Skin of body (tissue), 2 donors: ENCODE measurements around the gene DUT. TPM values are rescaled to one million over a fixed set of nuclear protein-coding genes. Genes with fewer than 3 reads are reported as not detected.
"Not testable (repeated sequence)": the region's sequence is repeated elsewhere in the genome, so short reads cannot be mapped to it uniquely, and the experiment has no call there.

Experiments used
- DNase-seq: peaks from one replicate; lab custom pipeline; 2025; lab: John Stamatoyannopoulos, UW
- total RNA-seq: library from RNA; depleted of rRNA; stranded (reverse); fragments of >200 nt; gene quantifications from one replicate; pipeline ENCODE4 v1.2.3, GENCODE V29; 2014

DUT gene
- 50.4 TPM for total RNA-seq

DNA sequence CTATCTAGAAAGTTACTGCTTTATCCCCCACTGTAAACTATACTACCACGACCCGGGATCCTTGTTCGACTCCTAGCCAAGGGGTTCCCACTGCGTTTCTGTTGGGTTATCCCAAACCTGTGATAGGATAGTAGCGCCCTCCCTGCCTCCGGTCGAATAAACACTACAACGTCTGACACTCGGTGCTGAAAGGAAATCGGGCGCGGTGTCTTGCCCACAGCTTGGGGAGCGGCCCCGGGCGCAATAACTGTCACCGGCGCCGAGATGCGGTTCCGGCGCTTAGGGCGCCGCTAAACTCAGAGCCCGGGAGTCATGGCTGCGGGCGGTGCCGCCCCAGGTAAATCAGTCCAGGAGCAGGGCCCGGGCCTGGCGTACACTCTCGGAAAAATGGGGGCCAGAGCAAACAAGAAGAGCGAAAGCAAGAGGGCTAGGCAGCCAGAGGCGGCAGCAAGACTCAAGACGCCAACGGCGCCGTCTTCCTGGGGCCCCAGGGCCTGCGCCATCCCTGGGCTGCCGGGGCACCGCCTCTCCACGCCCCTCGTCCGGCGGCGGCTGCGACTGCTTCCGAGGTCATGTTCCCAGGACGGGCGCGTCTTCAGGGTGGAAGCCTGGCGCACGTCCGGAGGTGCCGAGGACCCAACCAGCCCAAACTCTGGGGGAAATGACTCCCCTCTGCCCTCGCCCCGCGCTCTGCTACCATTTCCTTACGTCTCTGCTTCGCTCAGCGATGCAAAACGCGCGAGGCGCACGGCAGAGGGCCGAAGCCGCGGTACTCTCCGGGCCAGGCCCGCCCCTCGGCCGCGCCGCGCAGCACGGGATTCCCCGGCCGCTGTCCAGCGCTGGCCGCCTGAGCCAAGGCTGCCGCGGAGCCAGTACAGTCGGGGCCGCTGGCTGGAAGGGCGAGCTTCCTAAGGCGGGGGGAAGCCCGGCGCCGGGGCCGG is at the start of gene DUT:
Gene DUT (plus strand): TSS at position 575 of the 941 bp plus-strand sequence. CDS start 87 bp downstream, at position 662.
- peak; percentile 85 for DNase-seq

DNA sequence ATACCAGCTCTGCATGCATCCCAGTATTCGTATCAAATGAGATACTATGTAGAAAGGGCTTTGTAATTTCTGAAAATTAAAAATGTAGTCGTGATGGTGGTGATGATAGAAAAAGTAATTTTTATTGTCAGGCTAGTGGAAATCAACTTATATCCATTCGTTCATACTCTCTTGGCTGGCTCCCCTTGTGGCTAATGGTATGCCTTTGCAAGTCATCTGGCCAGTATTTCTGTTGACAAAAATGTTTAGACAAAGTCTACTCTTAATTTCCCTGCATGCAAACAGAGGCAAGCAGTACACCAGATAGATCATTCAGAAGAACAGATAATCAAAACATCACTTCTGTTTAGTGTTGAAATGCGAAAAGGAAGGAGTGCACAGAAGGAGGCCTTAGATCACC is 49.6 kb upstream of the DUT start:
- DNase-seq = no peak

DNA sequence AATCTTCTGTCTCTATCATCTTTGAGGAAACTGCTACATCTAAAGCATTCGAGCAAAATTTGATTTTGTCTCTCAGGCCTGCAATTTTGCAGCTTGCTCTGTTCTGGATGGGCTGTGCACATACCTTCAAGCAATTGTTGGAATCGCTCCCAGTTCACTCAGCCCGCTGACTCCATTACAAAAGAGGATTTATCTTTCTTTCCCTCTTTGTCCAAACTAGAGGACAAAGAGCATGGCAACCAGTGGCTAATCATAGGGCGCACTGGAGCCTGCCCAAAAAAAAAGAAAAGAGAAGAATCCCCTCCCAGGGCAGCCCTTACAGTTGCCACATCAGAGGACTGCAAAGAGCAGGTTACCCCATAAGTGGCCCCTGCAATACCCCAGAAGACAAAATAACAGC is 49.0 kb upstream of the DUT start:
- DNase-seq = no peak

DNA sequence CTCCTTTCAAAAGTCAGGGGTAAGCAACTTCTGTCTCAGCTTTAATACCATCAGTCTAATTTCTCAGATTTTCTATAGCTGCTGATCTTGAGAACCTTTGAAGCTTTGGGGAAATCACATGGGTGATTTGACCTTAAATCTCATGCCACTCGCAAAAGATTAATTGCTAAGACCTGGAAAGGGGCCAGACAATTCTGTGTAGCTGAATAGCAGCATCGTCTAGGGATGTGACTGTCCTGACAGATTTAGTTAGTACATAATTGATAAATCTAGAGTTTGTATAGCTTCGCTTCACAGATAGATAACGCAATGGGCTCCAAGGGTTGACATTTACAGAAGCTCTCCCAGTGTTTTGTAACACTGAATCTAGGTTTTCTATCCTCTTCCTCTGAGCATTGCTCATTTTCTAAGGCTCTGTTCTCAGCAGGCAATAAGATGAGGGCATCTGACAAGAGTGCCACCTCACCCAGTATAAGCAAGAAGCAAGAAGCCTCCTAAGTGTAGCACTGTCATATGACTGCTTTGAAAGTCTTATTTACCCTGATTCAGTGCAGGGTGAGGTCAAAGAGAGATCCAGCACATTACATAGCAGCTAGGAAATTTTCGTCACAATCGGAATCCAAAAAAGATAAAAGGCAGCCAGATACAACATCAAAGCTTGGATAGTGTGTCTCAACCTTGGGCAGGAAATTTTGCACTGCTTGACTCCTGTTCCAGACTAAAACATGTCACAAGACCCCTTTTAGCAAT is 47.7 kb upstream of the DUT start:
- DNase-seq = no peak

DNA sequence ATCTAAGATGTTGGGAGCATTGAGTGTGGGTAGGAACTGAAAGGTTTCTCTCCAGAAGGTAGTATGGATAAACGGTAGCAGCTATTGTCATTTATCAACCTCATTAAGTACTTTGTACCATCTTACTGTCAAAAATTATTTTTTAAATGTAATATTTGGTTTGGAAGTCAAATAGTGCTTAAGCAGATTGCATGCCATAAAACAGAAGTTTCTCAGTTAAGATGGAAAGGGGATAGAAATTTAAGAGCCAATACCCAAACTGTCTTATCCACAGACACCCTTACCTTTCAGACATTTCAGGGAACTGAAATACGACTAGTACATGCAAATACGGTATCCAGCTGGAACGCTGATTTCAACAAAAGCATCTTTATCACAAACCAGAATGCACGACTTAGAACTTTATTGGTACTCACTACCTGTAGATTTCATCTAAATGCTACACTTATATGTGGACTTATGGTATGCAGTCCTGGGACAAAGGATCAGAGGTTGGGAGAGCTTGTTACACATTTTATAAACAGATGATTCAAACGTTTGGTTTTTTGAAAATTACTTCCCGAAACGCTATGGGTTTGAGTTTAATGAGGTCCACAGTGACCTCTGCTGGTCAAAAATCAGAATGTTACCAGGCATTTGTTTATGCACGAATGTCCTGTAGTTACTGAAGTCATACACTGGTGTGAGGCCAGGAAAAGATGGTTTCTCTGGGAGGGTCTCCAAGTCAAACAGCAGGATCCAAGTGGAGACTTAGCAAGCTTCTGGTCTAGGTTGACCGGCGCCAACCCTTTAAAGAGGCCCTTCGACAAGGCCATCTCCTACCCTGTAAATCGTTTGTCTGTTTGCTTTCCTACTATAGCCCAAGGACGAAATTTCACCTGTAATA is 45.7 kb upstream of the DUT start:
- DNase-seq = peak; percentile 73

DNA sequence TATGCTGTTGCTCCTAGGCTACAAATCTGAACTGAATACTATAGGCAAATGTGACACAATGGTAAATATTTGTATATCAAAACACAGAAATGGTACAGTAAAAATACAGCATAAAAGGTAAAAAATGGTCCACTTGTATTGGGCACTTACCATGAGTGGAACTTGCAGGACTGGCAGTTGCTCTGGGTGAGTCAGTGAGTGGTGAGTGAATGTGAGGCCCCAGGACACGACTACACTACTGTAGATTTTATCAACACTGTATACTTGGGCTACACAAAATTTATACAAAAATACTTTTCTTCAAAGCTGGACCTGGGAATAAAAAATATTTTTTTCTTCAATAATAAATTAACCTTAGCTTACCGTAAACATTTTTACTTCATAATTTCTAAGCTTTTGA is 41.6 kb upstream of the DUT start:
- no peak for DNase-seq

DNA sequence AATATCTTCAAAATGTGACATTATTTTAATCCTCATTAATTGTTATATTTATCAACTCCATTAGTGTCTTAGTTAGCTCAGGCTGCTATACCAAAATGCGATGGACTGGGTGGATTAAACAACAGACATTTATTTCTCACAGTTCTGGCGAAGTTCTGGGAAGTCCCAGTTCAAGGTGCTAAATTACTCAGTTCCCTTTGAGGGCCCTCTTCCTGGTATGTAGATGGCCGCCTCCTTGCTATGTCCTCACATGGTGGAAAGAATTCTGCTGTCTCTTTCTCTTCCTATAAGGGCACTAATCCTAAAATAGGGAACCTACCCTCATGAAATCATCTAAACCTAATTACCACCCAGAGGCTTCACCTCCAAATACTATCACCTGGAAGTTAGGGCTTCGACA is 38.8 kb upstream of the DUT start:
- no peak for DNase-seq

DNA sequence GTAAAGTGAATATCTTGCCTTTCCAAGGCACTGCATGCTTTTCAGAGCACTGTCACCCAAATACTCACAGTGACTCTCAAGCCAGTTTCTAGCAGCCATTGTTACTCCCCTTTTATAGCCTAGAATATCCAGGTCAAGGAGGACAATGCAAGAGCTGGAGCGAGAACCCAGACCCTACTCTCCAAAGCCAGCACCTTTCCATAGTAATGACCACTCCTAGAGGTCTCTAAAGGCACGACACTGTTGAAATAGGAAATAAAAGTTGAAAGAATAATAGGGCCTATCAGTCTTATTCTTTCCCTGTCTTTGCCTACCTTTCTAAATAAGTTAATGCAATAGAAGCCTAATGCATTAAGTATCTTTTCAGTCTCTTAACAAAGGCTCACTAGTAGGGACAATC is 33.6 kb upstream of the DUT start:
- no peak for DNase-seq

DNA sequence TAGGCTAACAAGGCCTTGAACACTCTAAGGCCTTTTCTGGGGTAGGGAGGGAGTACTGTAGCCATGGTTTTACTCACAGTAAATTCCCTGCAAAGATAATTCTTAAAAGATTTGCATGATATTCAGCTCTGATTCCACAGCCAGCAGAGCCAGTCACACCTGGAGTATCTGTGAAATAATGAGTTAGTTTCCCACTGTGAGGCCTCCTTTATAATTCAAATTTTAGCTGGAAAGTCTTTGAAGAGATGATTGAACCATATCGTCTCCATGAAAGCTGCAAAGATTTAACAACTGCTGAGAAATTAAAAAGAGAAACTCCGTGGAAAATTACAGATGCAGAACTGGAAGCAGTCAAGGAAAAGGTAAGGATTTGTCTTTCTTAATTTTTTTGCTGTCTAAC is 32.3 kb upstream of the DUT start:
- DNase-seq = no peak

DNA sequence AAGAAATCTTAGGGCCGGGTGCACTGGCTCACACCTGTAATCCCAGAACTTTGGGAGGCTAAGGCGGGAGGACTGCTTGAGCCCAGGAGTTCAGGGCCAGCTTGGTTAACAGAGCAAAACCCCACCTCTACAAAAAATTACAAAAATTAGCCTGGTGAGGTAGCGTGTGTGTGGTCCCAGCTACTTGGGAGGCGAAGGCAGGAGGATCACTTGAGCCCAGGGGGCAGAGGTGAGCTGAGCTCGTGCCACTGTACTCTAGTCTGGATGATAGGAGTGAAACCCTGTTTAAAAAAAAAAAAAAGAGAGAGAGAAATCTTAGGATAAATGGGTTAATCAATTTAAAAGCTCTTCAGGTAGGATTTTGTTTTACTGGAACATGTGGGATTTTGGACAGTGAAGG is 31.2 kb upstream of the DUT start:
- no peak for DNase-seq

DNA sequence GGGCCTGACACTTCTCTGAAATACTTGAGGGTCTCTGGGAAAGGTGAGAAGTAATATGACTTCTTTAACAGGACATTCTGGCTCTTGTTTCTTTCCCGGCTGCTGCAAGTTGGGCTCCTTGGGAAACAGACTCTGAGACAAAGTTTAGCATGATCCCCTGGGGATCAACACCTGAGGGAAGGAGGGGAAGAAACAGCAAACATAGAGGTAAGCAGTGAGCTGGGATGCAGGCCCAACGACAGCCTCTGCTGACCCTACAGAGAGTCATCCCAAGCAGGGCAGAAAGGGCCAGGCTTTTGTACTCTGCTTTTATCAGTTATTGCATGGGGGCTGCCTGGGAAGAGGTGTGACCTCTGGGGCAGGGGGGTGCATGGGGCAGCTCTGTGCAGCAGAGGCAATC is 26.8 kb upstream of the DUT start:
- DNase-seq = no peak

DNA sequence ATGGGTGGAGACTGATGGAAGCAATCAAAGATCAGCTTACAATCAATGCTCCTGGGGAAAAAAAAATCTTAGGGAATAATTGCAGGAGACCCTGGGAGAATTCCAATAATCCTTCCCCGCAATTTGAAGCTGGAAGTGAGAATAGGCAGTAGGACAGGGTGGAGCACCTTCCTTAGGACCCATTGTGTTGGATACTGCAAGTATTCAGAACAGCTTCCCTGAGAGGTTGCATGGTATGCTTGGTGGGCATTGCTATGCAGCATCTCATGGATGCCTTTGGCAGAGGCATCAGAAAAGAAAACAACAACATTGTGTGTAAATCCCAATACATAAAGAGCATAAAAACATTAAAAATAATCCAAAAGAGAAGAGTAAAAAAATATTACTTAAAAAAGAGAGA is 24.6 kb upstream of the DUT start:
- no peak for DNase-seq

DNA sequence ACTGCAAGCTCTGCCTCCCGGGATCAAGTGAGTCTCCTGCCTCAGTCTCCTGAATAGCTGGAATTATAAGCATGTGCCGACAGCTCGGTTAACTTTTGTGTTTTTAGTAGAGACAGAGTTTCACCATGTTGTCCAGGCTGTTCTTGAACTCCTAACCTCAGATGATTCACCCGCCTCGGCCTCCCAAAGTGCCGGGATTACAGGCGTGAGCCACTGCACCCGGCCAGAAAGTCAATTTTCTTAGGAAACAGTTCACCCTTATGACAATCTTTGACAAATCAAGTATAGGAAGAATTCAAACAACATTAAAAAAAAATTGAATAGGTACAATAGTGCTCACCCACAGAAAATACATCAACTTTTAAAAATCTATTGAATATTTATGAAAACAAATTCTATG is 23.6 kb upstream of the DUT start:
- DNase-seq = no peak

DNA sequence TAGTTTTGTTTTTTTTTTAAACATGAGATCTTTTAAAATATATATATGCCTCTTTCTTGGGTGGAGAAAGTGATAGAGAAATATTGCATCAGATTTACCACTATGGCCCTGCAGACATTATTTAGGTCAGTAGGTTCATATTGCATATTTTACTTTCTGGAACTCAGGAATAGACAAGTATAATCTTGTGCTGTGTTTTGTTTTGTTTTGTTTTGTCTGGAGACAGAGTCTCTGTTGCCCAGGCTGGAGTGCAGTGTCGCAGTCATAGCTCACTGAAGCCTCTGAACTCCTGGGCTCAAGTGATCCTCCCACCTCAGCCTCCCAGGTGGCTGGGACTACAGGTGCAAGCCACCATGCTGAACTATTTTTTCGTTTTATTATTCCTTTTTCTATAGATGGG is 21.5 kb upstream of the DUT start:
- DNase-seq = no peak

DNA sequence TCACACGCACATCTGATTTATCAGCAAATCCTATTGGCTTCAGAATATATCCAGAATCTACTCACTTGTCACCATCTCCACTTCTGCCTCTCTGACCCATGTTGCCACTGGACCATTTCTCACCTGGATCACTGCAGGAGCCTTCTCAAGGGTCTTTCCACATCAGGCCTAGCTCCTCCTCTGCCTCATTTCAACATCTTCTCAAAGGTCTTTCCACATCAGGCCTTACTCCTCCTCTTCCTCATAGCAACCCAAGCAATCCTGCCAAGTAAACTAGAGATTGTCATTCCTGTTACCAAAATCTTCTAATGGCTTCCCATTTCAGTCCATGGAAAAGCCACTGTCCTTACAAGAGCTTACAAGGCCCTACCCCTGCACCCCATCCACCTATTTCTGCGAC is 18.0 kb upstream of the DUT start:
- no peak for DNase-seq

DNA sequence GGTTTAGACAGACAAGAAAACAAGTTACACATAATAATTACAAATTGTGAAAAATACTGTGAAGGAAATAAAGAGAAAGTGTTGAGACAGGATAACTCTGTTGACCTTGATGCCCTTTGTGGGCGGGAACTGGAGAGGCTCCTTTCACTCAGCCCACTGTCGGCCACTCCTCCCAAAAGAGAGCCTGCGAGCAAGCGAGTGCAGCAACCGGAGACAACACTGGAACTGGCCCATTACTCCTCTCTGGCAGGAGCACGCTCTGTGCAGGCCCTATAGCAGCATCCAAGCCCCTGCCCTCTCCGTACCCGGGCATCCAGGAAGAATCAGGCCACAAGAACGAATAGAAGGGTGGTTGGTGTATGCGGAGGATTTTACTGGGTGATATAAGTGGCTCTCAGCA is 16.2 kb upstream of the DUT start:
- DNase-seq = no peak

DNA sequence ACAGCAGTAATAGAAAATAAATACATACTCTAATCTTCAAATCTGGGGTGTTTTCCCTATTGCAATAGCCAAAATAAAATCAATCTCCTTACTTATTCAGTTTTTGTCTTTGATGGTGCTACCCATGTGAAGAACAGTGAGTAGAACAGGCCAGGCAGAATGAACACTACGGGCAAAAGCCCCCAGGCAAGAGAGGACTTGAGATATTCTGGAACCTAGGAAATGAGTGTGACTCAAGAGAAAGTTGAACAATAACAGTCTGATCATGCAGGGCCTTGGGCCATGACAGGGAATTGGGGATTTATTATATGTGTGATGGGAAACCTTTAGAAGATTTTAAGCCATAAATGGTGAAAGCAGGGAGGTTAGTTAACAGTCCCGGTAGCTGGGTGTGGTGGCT is 14.0 kb upstream of the DUT start:
- DNase-seq = no peak

DNA sequence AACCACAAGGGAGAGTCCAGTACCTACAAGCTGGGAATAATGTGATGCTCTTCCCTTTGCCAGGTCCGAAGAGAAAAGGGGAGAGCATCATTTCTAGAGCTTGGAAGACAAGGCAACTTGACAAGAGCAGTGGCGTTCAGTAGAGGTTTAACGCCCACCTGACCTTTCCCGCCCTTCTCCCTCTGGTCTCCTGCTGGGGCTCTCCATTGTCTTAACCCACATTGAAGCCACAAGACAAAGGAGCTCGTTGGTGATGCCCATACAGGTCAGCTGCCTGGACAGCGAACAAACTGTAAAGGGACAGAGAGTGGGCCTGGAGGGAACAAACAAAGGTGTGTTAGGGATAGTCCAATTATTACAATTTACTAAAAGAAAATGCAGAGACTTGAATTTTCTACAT is 13.1 kb upstream of the DUT start:
- no peak for DNase-seq

DNA sequence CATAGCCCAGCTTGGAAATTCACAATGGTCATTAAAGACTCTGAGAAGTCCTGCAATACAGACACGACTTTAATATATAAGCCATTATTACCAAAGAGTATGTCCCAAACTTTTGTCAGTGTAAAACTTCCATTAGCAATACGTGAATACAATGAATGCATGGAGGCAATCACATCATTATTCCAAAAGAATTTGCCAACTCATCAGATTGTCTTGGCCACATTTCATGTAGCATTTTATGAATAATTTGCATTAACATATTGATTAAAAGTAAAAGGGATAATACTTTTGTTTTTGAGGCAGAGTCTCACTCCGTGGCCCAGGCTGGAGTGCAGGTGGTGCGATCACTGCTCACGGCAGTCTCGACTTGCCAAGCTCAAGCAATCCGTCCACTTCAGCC is 7.9 kb upstream of the DUT start:
- DNase-seq = no peak

DNA sequence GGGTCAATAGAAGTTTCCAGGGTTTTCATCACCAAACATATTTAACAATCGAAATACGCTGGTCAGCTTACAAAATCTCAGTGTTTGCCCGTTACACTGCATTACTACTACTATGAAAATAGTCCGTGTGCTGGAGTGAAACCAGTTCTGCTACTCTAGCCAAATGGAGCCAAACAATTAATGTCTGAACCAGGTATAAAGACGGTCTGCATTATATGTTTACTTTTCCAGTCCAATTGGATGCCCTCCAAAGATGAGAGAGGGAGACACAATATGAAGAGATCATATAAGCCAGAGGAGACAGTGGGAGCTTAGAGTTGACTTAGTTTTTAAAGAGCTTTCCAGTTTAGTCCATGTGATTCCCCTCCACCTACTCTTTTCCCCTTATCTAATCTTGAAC is 6.3 kb upstream of the DUT start:
- no peak for DNase-seq

DNA sequence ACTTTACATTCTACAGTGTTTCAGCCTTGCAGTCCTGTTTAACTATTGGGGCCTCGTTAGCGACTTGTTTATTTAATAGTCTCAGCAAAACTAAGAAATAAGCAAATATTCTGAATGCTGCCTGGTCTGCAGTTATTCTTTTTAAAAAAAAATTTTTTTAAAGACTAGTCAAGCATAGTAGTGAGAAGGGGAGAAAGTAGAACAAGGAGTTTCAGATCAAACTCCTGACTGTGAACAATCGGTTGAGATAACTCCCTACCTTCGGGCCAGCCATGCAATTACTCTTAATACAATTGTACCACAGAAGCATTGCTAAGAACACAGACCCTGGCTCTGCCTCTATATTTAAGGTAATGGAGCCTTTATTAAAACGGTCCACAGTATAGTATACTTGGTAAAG is 5.8 kb upstream of the DUT start:
- DNase-seq = no peak

DNA sequence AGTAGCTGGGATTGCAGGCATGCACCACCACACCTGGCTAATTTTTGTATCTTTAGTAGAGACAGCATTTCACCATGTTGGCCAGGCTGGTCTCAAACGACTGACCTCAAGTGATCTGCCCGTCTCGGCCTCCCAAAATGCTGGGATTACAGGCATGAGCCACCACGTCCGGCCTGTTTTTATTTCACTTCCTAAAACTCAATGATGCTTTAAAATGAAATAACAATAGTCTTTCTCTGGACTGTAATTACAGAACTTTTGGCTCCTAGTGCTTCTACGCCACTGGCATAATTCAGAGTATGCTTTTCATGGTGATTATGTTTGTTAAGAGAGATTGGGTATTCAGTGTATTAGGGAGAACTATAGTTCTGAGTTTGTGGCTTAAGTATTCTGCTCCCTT is 5.0 kb upstream of the DUT start:
- DNase-seq = not testable (repeated sequence)
